K562 (cell line): Measurements from ENCODE around the gene TRANK1. TPM values are rescaled to one million over a fixed set of nuclear protein-coding genes. Genes with fewer than 3 reads are reported as not detected.

Source experiments
- ATAC-seq: fragments of 200-7000 bp; cut with Tn5 transposase; 3 replicates; pipeline ENCODE4 v1.9.1; 2020; ENCODE audit warnings: moderate library complexity
- BruUV-seq: library from RNA; stranded (reverse); fragments of 400-500 nt; replicated peaks from 2 replicates; lab custom pipeline; 2021; lab: Mats Ljungman, UMichigan
- CTCF ChIA-PET: fragments of 300-600 bp; formaldehyde crosslinking; extraction: SDS; loops from one replicate; lab custom pipeline; 2021; ENCODE audit warnings: low intra/inter-chr PET ratio; lab: Yijun Ruan, JAX
- POLR2A ChIA-PET: fragments of 300-600, 350-650 bp; sonication (Branson Sonifier 250); formaldehyde crosslinking; extraction: SDS; loops from one replicate; lab custom pipeline; 2021; ENCODE audit warnings: antibody characterized with exemption, inconsistent platforms; lab: Yijun Ruan, JAX
- DNase-seq, 4 experiments: peaks; one replicate each; pipeline versions ENCODE4 v3.0.0 to v3.0.0-alpha.2; 2011 to 2018; ENCODE audit warnings: low spot score in 3 of 4, mixed read lengths in 3 of 4; ENCODE audit errors: extremely low read depth in 1 of 4
- FAIRE-seq: peaks from 2 replicates; lab custom pipeline; 2011; peaks lifted over from hg19 to GRCh38; lab: Jason Lieb, UNC
- H2AFZ ChIP-seq: 2 replicates; pipeline ENCODE4 v1.6.0; 2011; ENCODE audit warnings: low read depth, low read length, control low read depth, inconsistent platforms
- H3K27ac ChIP-seq: fragments of 200-600 bp; 3 replicates; pipeline ENCODE4 v1.8.0; 2011; ENCODE audit warnings: low read depth, mild to moderate bottlenecking, control low read depth, inconsistent platforms, low read length, moderate library complexity, mixed read lengths; ENCODE audit errors: extremely low read depth
- H3K27me3 ChIP-seq, 2 experiments: fragments of 300-600 bp in 1 of 2; 2 replicates in 1 of 2; 3 replicates in 1 of 2; pipeline versions ENCODE4 v1.6.0 to v1.8.0; 2011; ENCODE audit warnings: inconsistent platforms in 2 of 2, low read length in 2 of 2, mild to moderate bottlenecking in 1 of 2, mixed read lengths in 1 of 2, moderate library complexity in 1 of 2; ENCODE audit not compliant: control insufficient read depth in 2 of 2, insufficient read depth in 2 of 2
- H3K36me3 ChIP-seq: fragments of 300-600 bp; 3 replicates; pipeline ENCODE4 v1.8.0; 2011; ENCODE audit warnings: mild to moderate bottlenecking, low read length, inconsistent platforms; ENCODE audit not compliant: control insufficient read depth, insufficient read depth
- H3K4me1 ChIP-seq, 2 experiments: fragments of 200-600 bp in 1 of 2; replicated peaks in 1 of 2; 2 replicates in 1 of 2; 3 replicates in 1 of 2; pipeline versions ENCODE4 v1.5.1 to v1.8.0; 2011; ENCODE audit warnings: inconsistent platforms in 2 of 2, low read length in 2 of 2, mild to moderate bottlenecking in 1 of 2, mixed read lengths in 1 of 2, moderate library complexity in 1 of 2; ENCODE audit not compliant: control insufficient read depth in 2 of 2, insufficient read depth in 2 of 2
- H3K4me2 ChIP-seq: 2 replicates; pipeline ENCODE4 v1.6.1; 2011; ENCODE audit warnings: low read length, control low read depth, inconsistent platforms, mixed read lengths; ENCODE audit not compliant: insufficient read depth
- H3K4me3 ChIP-seq: fragments of 200-600 bp; sonication (generic), shearing (Covaris generic); 2 replicates; pipeline ENCODE4 v1.5.1; 2016; ENCODE audit warnings: control low read depth, inconsistent platforms
- H3K79me2 ChIP-seq: fragments of 200-600 bp; 3 replicates; pipeline ENCODE4 v1.8.0; 2011; ENCODE audit warnings: low read length, inconsistent platforms; ENCODE audit not compliant: control insufficient read depth, insufficient read depth
- H3K9ac ChIP-seq, 2 experiments: 2 replicates each; pipeline versions ENCODE4 v1.6.0 to v1.6.1; 2011; ENCODE audit warnings: low read depth in 2 of 2, low read length in 2 of 2, control low read depth in 1 of 2, inconsistent platforms in 1 of 2, mild to moderate bottlenecking in 1 of 2, mixed read lengths in 1 of 2; ENCODE audit not compliant: insufficient read depth in 1 of 2
- H3K9me1 ChIP-seq: one replicate; pipeline ENCODE4 v1.6.0; 2011; ENCODE audit warnings: inconsistent platforms, mild to moderate bottlenecking, low read length, moderate library complexity; ENCODE audit not compliant: control insufficient read depth, insufficient read depth
- H3K9me3 ChIP-seq: replicated peaks from 2 replicates; pipeline ENCODE4 v1.5.1; 2011; ENCODE audit warnings: low read depth, low read length, inconsistent platforms; ENCODE audit not compliant: control insufficient read depth, insufficient read depth
- H4K20me1 ChIP-seq: replicated peaks from 2 replicates; pipeline ENCODE4 v1.6.1; 2011; ENCODE audit warnings: low read length, inconsistent platforms, mixed read lengths; ENCODE audit not compliant: control insufficient read depth, insufficient read depth
- ARHGAP35 ChIP-seq: fragments of 450-650 bp; IDR thresholded peaks from 2 replicates; pipeline ENCODE4 v1.6.1; 2018; ENCODE audit not compliant: partially characterized antibody
- ATF4 ChIP-seq: fragments of 450-650 bp; formaldehyde crosslinking; IDR thresholded peaks from 2 replicates; pipeline ENCODE4 v1.4.0; 2022; ENCODE audit warnings: mild to moderate bottlenecking, moderate library complexity
- ATF7 ChIP-seq: fragments of 450-650 bp; IDR thresholded peaks from 2 replicates; pipeline ENCODE4 v1.7.1; 2014; ENCODE audit warnings: mild to moderate bottlenecking, moderate library complexity
- BACH1 ChIP-seq: fragments of 200-800 bp; sonication (Bioruptor generic); IDR thresholded peaks from 2 replicates; pipeline ENCODE4 v1.6.1; 2016; ENCODE audit warnings: missing genetic modification characterization, missing compliant biosample characterization
- GABPB1 ChIP-seq: sonication (generic); formaldehyde crosslinking; IDR thresholded peaks from 2 replicates; pipeline ENCODE4 v1.8.0; 2022; ENCODE audit warnings: mild to moderate bottlenecking, missing genetic modification reagents
- KAT8 ChIP-seq: fragments of 450-650 bp; IDR thresholded peaks from 2 replicates; pipeline ENCODE4 v1.6.1; 2016; ENCODE audit warnings: low read depth, mild to moderate bottlenecking
- NCOR1 ChIP-seq: fragments of 450-650 bp; IDR thresholded peaks from 2 replicates; pipeline ENCODE4 v1.6.1; 2016; ENCODE audit warnings: mild to moderate bottlenecking, moderate library complexity
- NFIX ChIP-seq: fragments of 250-450 bp; sonication (Bioruptor Pico); IDR thresholded peaks from 2 replicates; pipeline ENCODE4 v1.4.0; 2020; ENCODE audit warnings: low read depth, mild to moderate bottlenecking, moderate library complexity
- NR0B1 ChIP-seq: fragments of 450-650 bp; IDR thresholded peaks from one replicate; pipeline ENCODE4 v1.6.1; 2018; ENCODE audit warnings: mild to moderate bottlenecking, moderate library complexity; ENCODE audit not compliant: partially characterized antibody
- USF1 ChIP-seq: sonication (generic); formaldehyde crosslinking; IDR thresholded peaks from 2 replicates; pipeline ENCODE4 v1.9.0; 2022; ENCODE audit warnings: mild to moderate bottlenecking, missing genetic modification reagents
- WGBS: fragments of 100-300 bp; shearing (Covaris generic); methylation state at CpG from one replicate; pipeline ENCODE4 v1.1.6; 2016; ENCODE audit warnings: low coverage, mixed read lengths; ENCODE audit not compliant: insufficient coverage; ENCODE audit errors: missing lambda C conversion rate; 5-methylcytosine and 5-hydroxymethylcytosine counted together
- in situ Hi-C: fragments of 300-500 bp; cut with MboI; formaldehyde crosslinking; loops from 4 replicates; pipeline ENCODE4 v1.15.0; 2018; ENCODE audit warnings: inconsistent platforms, mixed read lengths
- intact Hi-C: fragments of 100-400 bp; cut with micrococcal nuclease; formaldehyde crosslinking; loops from 2 replicates; pipeline ENCODE4 v1.14.2; 2022
- polyA plus RNA-seq, 8 experiments: library from polyadenylated mRNA; depleted of rRNA in 4 of 8; stranded (reverse) in 5 of 8; unstranded in 3 of 8; fragments of >200 nt; fragmentation: Nextera tagmentation in 2 of 8; fragmentation: Illumina TruSeq in 1 of 8; extraction: Ambion mirVana in 2 of 8; extraction: Trizol in 1 of 8; gene quantifications; 2 replicates each; pipeline versions ENCODE4 v1.2.1 to v1.2.3, GENCODE V29; 2011 to 2014; ENCODE audit warnings: inconsistent platforms in 1 of 8, missing spikeins in 1 of 8
- total RNA-seq, 7 experiments: library from RNA; depleted of rRNA in 6 of 7; stranded (reverse); fragments of >200 nt in 6 of 7; fragmentation: Illumina TruSeq in 2 of 7; extraction: Trizol in 2 of 7; gene quantifications; 2 replicates each; pipeline versions ENCODE4 v1.2.1 to v1.2.3, GENCODE V29; 2011 to 2021; ENCODE audit warnings: low replicate concordance in 1 of 7

Gene TRANK1
- total and polyA plus RNA-seq, 9 of the 15 experiments (the other 6 are each of a cell fraction or from before 2014, with no cell fraction given): 0.41 to 5.3 (median 2.1) TPM

DNA sequence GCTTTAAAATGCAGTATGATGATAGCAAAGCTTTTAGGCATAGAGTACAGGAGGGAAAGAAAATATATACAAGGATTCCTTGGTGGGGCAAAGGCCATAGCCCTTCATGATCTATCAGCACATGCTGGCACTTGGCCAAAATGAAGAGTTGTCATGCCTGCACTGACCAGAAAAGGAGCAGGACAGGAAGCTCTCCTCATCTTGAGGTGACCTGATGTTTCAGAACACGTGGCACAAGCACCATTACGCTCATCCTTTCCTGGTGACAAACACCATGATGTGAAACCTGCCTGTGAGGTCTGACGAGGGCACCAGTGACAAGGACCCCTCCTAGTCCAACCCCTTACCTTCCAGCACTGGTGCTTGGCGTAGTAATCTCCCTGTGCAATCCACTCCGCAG is 102.6 kb downstream of the TRANK1 start (continued):
- TF ChIP-seq USF1: 0 out of 2 replicates have a peak, but pooled peaks have one; percentile 20
- TF ChIP-seq NR0B1: no peak
- TF ChIP-seq NFIX (CRISPR knock-in tag): peak; percentile 79
- TF ChIP-seq, all 486 proteins: peak for 5

- Histone ChIP-seq H2AFZ (no peak overlapping the region), H3K27ac (no peak overlapping the region), H3K9ac (no peak overlapping the region), H3K36me3 (no peaks in the 10 kb centered on the region), H4K20me1 (no peaks in the 10 kb centered on the region), H3K27me3 (peaks cover 0 to 5% of the 10 kb centered on the region in 2 experiments; a peak in 2 of 5 replicates), H3K79me2 (no peaks in the 10 kb centered on the region), H3K4me1 (no peaks in the 10 kb centered on the region), H3K9me1 (no peaks in the 10 kb centered on the region), H3K4me2 (no peak overlapping the region), H3K9me3 (peaks cover 3% of the 10 kb centered on the region), H3K4me3 (no peak overlapping the region)
- no peak for DNase-seq
- intact Hi-C loops: no loop called here
- no peak for TF ChIP-seq ATF7
- TF ChIP-seq NR0B1: no peak
- no peak for TF ChIP-seq NCOR1
- no peak for TF ChIP-seq ATF4 (CRISPR knock-in tag)
- TF ChIP-seq KAT8: no peak
- no peak for TF ChIP-seq ARHGAP35
- no peak for TF ChIP-seq BACH1 (tag)
- no peak for TF ChIP-seq GABPB1 (CRISPR knock-in tag)
- no peak for ATAC-seq
- ChIA-PET CTCF (no interaction called here), POLR2A (interaction anchor here (0.6 to 1.4 kb wide), 2 partner anchors 18 to 873 kb away, joined by 3 read pairs; no protein-coding TSS in a partner anchor)
- WGBS: 3% methylated on average over 5 of the region's 5 CpGs
- FAIRE-seq: no peak
- no TSS peak for BruUV-seq
- in situ Hi-C loops: no loop called here
Observed at GRCh38 chr3:36840453-36840921, 104.4 kb downstream of the TRANK1 start.
